K562 (cell line): Measurements from ENCODE around the gene GPR135. TPM values are rescaled to one million over a fixed set of nuclear protein-coding genes. Genes with fewer than 3 reads are reported as not detected.

Source experiments
- ATAC-seq: fragments of 200-7000 bp; cut with Tn5 transposase; 3 replicates; pipeline ENCODE4 v1.9.1; 2020; ENCODE audit warnings: moderate library complexity
- BruUV-seq: library from RNA; stranded (reverse); fragments of 400-500 nt; replicated peaks from 2 replicates; lab custom pipeline; 2021; lab: Mats Ljungman, UMichigan
- CTCF ChIA-PET: fragments of 300-600 bp; formaldehyde crosslinking; extraction: SDS; loops from one replicate; lab custom pipeline; 2021; ENCODE audit warnings: low intra/inter-chr PET ratio; lab: Yijun Ruan, JAX
- POLR2A ChIA-PET: fragments of 300-600, 350-650 bp; sonication (Branson Sonifier 250); formaldehyde crosslinking; extraction: SDS; loops from one replicate; lab custom pipeline; 2021; ENCODE audit warnings: antibody characterized with exemption, inconsistent platforms; lab: Yijun Ruan, JAX
- DNase-seq, 4 experiments: peaks; one replicate each; pipeline versions ENCODE4 v3.0.0 to v3.0.0-alpha.2; 2011 to 2018; ENCODE audit warnings: low spot score in 3 of 4, mixed read lengths in 3 of 4; ENCODE audit errors: extremely low read depth in 1 of 4
- FAIRE-seq: peaks from 2 replicates; lab custom pipeline; 2011; peaks lifted over from hg19 to GRCh38; lab: Jason Lieb, UNC
- H2AFZ ChIP-seq: 2 replicates; pipeline ENCODE4 v1.6.0; 2011; ENCODE audit warnings: low read depth, low read length, control low read depth, inconsistent platforms
- H3K27ac ChIP-seq: fragments of 200-600 bp; 3 replicates; pipeline ENCODE4 v1.8.0; 2011; ENCODE audit warnings: low read depth, mild to moderate bottlenecking, control low read depth, inconsistent platforms, low read length, moderate library complexity, mixed read lengths; ENCODE audit errors: extremely low read depth
- H3K27me3 ChIP-seq, 2 experiments: fragments of 300-600 bp in 1 of 2; 2 replicates in 1 of 2; 3 replicates in 1 of 2; pipeline versions ENCODE4 v1.6.0 to v1.8.0; 2011; ENCODE audit warnings: inconsistent platforms in 2 of 2, low read length in 2 of 2, mild to moderate bottlenecking in 1 of 2, mixed read lengths in 1 of 2, moderate library complexity in 1 of 2; ENCODE audit not compliant: control insufficient read depth in 2 of 2, insufficient read depth in 2 of 2
- H3K36me3 ChIP-seq: fragments of 300-600 bp; 3 replicates; pipeline ENCODE4 v1.8.0; 2011; ENCODE audit warnings: mild to moderate bottlenecking, low read length, inconsistent platforms; ENCODE audit not compliant: control insufficient read depth, insufficient read depth
- H3K4me1 ChIP-seq, 2 experiments: fragments of 200-600 bp in 1 of 2; replicated peaks in 1 of 2; 2 replicates in 1 of 2; 3 replicates in 1 of 2; pipeline versions ENCODE4 v1.5.1 to v1.8.0; 2011; ENCODE audit warnings: inconsistent platforms in 2 of 2, low read length in 2 of 2, mild to moderate bottlenecking in 1 of 2, mixed read lengths in 1 of 2, moderate library complexity in 1 of 2; ENCODE audit not compliant: control insufficient read depth in 2 of 2, insufficient read depth in 2 of 2
- H3K4me2 ChIP-seq: 2 replicates; pipeline ENCODE4 v1.6.1; 2011; ENCODE audit warnings: low read length, control low read depth, inconsistent platforms, mixed read lengths; ENCODE audit not compliant: insufficient read depth
- H3K4me3 ChIP-seq: fragments of 200-600 bp; sonication (generic), shearing (Covaris generic); 2 replicates; pipeline ENCODE4 v1.5.1; 2016; ENCODE audit warnings: control low read depth, inconsistent platforms
- H3K79me2 ChIP-seq: fragments of 200-600 bp; 3 replicates; pipeline ENCODE4 v1.8.0; 2011; ENCODE audit warnings: low read length, inconsistent platforms; ENCODE audit not compliant: control insufficient read depth, insufficient read depth
- H3K9ac ChIP-seq, 2 experiments: 2 replicates each; pipeline versions ENCODE4 v1.6.0 to v1.6.1; 2011; ENCODE audit warnings: low read depth in 2 of 2, low read length in 2 of 2, control low read depth in 1 of 2, inconsistent platforms in 1 of 2, mild to moderate bottlenecking in 1 of 2, mixed read lengths in 1 of 2; ENCODE audit not compliant: insufficient read depth in 1 of 2
- H3K9me1 ChIP-seq: one replicate; pipeline ENCODE4 v1.6.0; 2011; ENCODE audit warnings: inconsistent platforms, mild to moderate bottlenecking, low read length, moderate library complexity; ENCODE audit not compliant: control insufficient read depth, insufficient read depth
- H3K9me3 ChIP-seq: replicated peaks from 2 replicates; pipeline ENCODE4 v1.5.1; 2011; ENCODE audit warnings: low read depth, low read length, inconsistent platforms; ENCODE audit not compliant: control insufficient read depth, insufficient read depth
- H4K20me1 ChIP-seq: replicated peaks from 2 replicates; pipeline ENCODE4 v1.6.1; 2011; ENCODE audit warnings: low read length, inconsistent platforms, mixed read lengths; ENCODE audit not compliant: control insufficient read depth, insufficient read depth
- GABPA ChIP-seq: fragments of 200-800 bp; sonication (Bioruptor generic); conservative IDR thresholded peaks from 2 replicates; pipeline ENCODE4 v1.6.1; 2016; ENCODE audit warnings: low read depth, missing genetic modification characterization, missing compliant biosample characterization
- GATAD2A ChIP-seq: fragments of 450-650 bp; IDR thresholded peaks from 2 replicates; pipeline ENCODE4 v1.6.1; 2017
- LARP7 ChIP-seq: fragments of 450-650 bp; IDR thresholded peaks from 2 replicates; pipeline ENCODE4 v1.6.1; 2016
- NUFIP1 ChIP-seq: fragments of 450-650 bp; IDR thresholded peaks from 2 replicates; pipeline ENCODE4 v1.6.1; 2018; ENCODE audit not compliant: partially characterized antibody
- SRSF3 ChIP-seq: fragments of 200-400 bp; formaldehyde crosslinking; IDR thresholded peaks from 2 replicates; pipeline ENCODE4 v1.6.1; 2016; ENCODE audit warnings: mild to moderate bottlenecking, low read length, moderate library complexity; ENCODE audit not compliant: insufficient read depth
- ZBTB33 ChIP-seq: sonication (generic); formaldehyde crosslinking; IDR thresholded peaks from 2 replicates; pipeline ENCODE4 v1.8.1; 2023; ENCODE audit warnings: mild to moderate bottlenecking, missing genetic modification reagents
- WGBS: fragments of 100-300 bp; shearing (Covaris generic); methylation state at CpG from one replicate; pipeline ENCODE4 v1.1.6; 2016; ENCODE audit warnings: low coverage, mixed read lengths; ENCODE audit not compliant: insufficient coverage; ENCODE audit errors: missing lambda C conversion rate; 5-methylcytosine and 5-hydroxymethylcytosine counted together
- in situ Hi-C: fragments of 300-500 bp; cut with MboI; formaldehyde crosslinking; loops from 4 replicates; pipeline ENCODE4 v1.15.0; 2018; ENCODE audit warnings: inconsistent platforms, mixed read lengths
- intact Hi-C: fragments of 100-400 bp; cut with micrococcal nuclease; formaldehyde crosslinking; loops from 2 replicates; pipeline ENCODE4 v1.14.2; 2022
- polyA plus RNA-seq, 8 experiments: library from polyadenylated mRNA; depleted of rRNA in 4 of 8; stranded (reverse) in 5 of 8; unstranded in 3 of 8; fragments of >200 nt; fragmentation: Nextera tagmentation in 2 of 8; fragmentation: Illumina TruSeq in 1 of 8; extraction: Ambion mirVana in 2 of 8; extraction: Trizol in 1 of 8; gene quantifications; 2 replicates each; pipeline versions ENCODE4 v1.2.1 to v1.2.3, GENCODE V29; 2011 to 2014; ENCODE audit warnings: inconsistent platforms in 1 of 8, missing spikeins in 1 of 8
- total RNA-seq, 7 experiments: library from RNA; depleted of rRNA in 6 of 7; stranded (reverse); fragments of >200 nt in 6 of 7; fragmentation: Illumina TruSeq in 2 of 7; extraction: Trizol in 2 of 7; gene quantifications; 2 replicates each; pipeline versions ENCODE4 v1.2.1 to v1.2.3, GENCODE V29; 2011 to 2021; ENCODE audit warnings: low replicate concordance in 1 of 7

Gene GPR135
- total and polyA plus RNA-seq, 9 of the 15 experiments (the other 6 are each of a cell fraction or from before 2014, with no cell fraction given): 0.06 to 1.6 (median 1.0) TPM

DNA sequence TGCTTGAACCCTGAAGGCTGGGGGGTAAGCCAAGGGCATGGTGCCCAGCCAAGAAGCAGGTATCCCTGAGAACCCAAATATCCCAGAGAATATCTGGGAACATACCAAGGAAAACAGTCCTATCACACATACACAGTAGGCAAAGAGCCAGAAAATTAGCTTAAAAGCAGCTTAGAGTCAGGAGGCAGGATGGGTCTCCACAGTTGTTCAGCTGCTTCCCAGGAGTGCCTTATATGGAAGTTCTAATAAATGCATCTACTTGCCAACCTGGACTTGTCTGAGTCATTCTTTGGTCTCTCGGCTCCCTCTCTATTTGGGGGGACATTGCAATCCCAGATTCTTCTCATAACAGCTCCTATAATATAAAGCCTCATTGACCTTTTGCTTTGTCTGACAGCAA is 9.0 kb upstream of the GPR135 start:
- TF ChIP-seq GABPA (tag) (no peak), NUFIP1 (no peak), LARP7 (no peak), GATAD2A (no peak), SRSF3 (no peak)
- Histone ChIP-seq H3K4me2 (no peak overlapping the region), H3K9me3 (no peaks in the 10 kb centered on the region), H3K9me1 (no peaks in the 10 kb centered on the region), H3K27me3 (no peaks in the 10 kb centered on the region), H3K36me3 (peaks cover 69% of the 10 kb centered on the region), H3K79me2 (peaks cover 2% of the 10 kb centered on the region; the same call in 1 of the 3 replicates), H4K20me1 (no peaks in the 10 kb centered on the region), H3K9ac (no peak overlapping the region), H3K4me1 (no peaks in the 10 kb centered on the region), H3K4me3 (no peak overlapping the region), H2AFZ (no peak overlapping the region), H3K27ac (no peak overlapping the region)
- ChIA-PET POLR2A (interaction anchor here (0.9 kb wide), 1 partner anchor 10 kb away, joined by 4 read pairs; the partner anchor contains the start of genes JKAMP and L3HYPDH), CTCF (no interaction called here)
- DNase-seq (no peak), ATAC-seq (no peak), FAIRE-seq (no peak)
- in situ Hi-C loops: no loop called here
- intact Hi-C loops: no loop called here
- BruUV-seq: no TSS peak
- WGBS: 86% methylated on average over 1 of the region's 1 CpG

DNA sequence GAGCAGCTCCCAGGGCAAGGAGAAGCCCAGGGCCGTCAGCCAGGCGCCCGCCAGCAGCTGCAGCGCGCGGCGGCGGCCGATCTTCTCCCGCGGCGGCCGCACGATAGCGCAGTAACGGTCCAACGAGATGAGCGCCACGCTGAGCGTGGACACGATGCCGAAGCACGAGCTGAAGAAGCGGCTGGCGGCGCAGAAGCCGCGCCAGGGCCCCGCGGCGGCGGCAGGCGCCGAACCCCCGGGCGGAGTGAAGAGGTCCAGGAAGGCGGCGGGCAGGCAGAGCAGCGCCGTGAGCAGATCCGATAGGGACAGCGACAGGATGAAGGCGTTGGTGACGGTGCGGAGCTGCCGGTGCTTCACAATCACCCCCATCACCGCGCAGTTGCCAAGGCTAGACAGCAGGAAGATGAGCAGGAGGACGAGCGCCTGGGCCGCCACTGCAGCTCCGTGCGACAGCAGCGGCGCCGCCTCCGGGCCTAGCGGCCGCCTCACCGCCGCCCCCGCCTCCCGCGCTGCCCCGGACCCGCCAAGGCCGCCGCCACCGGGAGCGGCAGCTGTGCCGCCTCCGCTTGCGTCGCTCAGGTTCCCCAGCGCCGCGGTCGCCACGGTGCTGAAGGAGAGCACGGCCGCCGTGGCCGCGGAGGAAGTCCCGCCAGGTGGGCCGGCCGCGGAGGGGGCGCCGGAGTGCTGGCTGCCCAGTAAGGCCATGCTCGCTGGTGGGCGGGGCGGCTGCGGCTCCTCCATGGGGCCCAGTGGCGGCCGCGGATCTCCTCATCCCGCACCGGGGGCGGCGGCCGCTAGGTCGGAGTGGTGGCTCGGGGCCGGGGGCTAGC is 479 bp downstream of the GPR135 start:
- H2AFZ ChIP-seq: no peak overlapping the region
- no peaks in the 10 kb centered on the region for H3K79me2 ChIP-seq
- FAIRE-seq: no peak
- ATAC-seq: no peak
- no peak overlapping the region for H3K4me2 ChIP-seq
- WGBS: 100% methylated on average over 3 of the region's 105 CpGs
- DNase-seq: peak in 1 of 4 experiments; percentile 9
- POLR2A ChIA-PET: interaction anchor here (0.6 to 0.7 kb wide), 2 partner anchors 13 to 15 kb away, joined by 3 read pairs; no protein-coding TSS in a partner anchor
- no peak overlapping the region for H3K9ac ChIP-seq
- TF ChIP-seq ZBTB33 (CRISPR knock-in tag) (peak; percentile 19; the same call in 1 of the 2 replicates), LARP7 (no peak)
- no peaks in the 10 kb centered on the region for H4K20me1 ChIP-seq
- H3K9me3 ChIP-seq: no peaks in the 10 kb centered on the region
- no peaks in the 10 kb centered on the region for H3K9me1 ChIP-seq
- H3K36me3 ChIP-seq: peaks cover 21% of the 10 kb centered on the region
- no peak overlapping the region for H3K4me3 ChIP-seq
- CTCF ChIA-PET: no interaction called here
- H3K27me3 ChIP-seq: no peaks in the 10 kb centered on the region
- no peak overlapping the region for H3K27ac ChIP-seq
- in situ Hi-C loops: no loop called here
- no TSS peak for BruUV-seq
- no peaks in the 10 kb centered on the region for H3K4me1 ChIP-seq
- intact Hi-C loops: no loop called here
